SK-N-SH (cell line): ENCODE data around the gene STK4. TPM values are rescaled to one million over a fixed set of nuclear protein-coding genes. Genes with fewer than 3 reads are reported as not detected.

Experiments used
- CTCF ChIA-PET: fragments of 300-600, 350-600 bp; formaldehyde crosslinking; extraction: SDS; loops from one replicate; lab custom pipeline; 2021; lab: Yijun Ruan, JAX
- POLR2A ChIA-PET: fragments of 350-600 bp; sonication (Branson Sonifier 250); formaldehyde crosslinking; extraction: SDS; loops from one replicate; lab custom pipeline; 2020; ENCODE audit warnings: antibody characterized with exemption, inconsistent platforms; lab: Yijun Ruan, JAX
- DNase-seq: peaks from one replicate; pipeline ENCODE4 v3.0.0; 2012
- H2AFZ ChIP-seq: fragments of 200-600 bp; sonication (generic); 2 replicates; pipeline ENCODE4 v1.8.1; 2016; ENCODE audit warnings: antibody characterized with exemption, mild to moderate bottlenecking, low read depth
- H3F3A ChIP-seq: fragments of 200-600 bp; sonication (generic); replicated peaks from 2 replicates; pipeline ENCODE3; 2016; ENCODE audit warnings: antibody characterized with exemption, mild to moderate bottlenecking; ENCODE audit not compliant: insufficient read depth
- H3K27ac ChIP-seq, 2 experiments: fragments of 200-500 bp in 1 of 2; fragments of 200-600 bp in 1 of 2; sonication (Bioruptor generic) in 1 of 2; sonication (generic), shearing (Covaris generic) in 1 of 2; 2 replicates each; pipeline versions ENCODE4 v1.5.1 to v1.6.1; 2014 to 2016; ENCODE audit warnings: low read depth in 2 of 2, inconsistent platforms in 1 of 2, low read length in 1 of 2, mild to moderate bottlenecking in 1 of 2, mixed read lengths in 1 of 2
- H3K27me3 ChIP-seq: fragments of 200-600 bp; sonication (generic), shearing (Covaris generic); 2 replicates; pipeline ENCODE4 v1.6.1; 2016; ENCODE audit warnings: mixed run types; ENCODE audit not compliant: insufficient read depth
- H3K36me3 ChIP-seq, 2 experiments: fragments of 200-500 bp in 1 of 2; fragments of 200-600 bp in 1 of 2; sonication (Bioruptor generic) in 1 of 2; sonication (generic) in 1 of 2; replicated peaks in 1 of 2; 2 replicates each; pipeline versions ENCODE3 to v1.5.1; 2014 to 2016; ENCODE audit warnings: low read length in 1 of 2, mild to moderate bottlenecking in 1 of 2; ENCODE audit not compliant: insufficient read depth in 2 of 2, control insufficient read depth in 1 of 2
- H3K4me1 ChIP-seq, 2 experiments: fragments of 200-500 bp in 1 of 2; fragments of 200-600 bp in 1 of 2; sonication (Bioruptor generic) in 1 of 2; sonication (generic), shearing (Covaris generic) in 1 of 2; 2 replicates each; pipeline versions ENCODE4 v1.5.1 to v1.6.1; 2014 to 2016; ENCODE audit warnings: low read depth in 1 of 2, low read length in 1 of 2, mixed run types in 1 of 2; ENCODE audit not compliant: insufficient read depth in 2 of 2, control insufficient read depth in 1 of 2
- H3K4me2 ChIP-seq: fragments of 200-600 bp; sonication (generic), shearing (Covaris generic); 2 replicates; pipeline ENCODE4 v1.6.1; 2017; ENCODE audit warnings: mixed run types
- H3K4me3 ChIP-seq, 2 experiments: fragments of 200-500 bp in 1 of 2; fragments of 200-600 bp in 1 of 2; sonication (Bioruptor generic) in 1 of 2; sonication (generic), shearing (Covaris generic) in 1 of 2; 2 replicates each; pipeline versions ENCODE4 v1.5.1 to v1.8.1; 2014 to 2016; ENCODE audit warnings: low read depth in 2 of 2, inconsistent platforms in 1 of 2, low read length in 1 of 2, mild to moderate bottlenecking in 1 of 2, mixed read lengths in 1 of 2, moderate library complexity in 1 of 2
- H3K79me2 ChIP-seq: fragments of 200-600 bp; sonication (generic); 2 replicates; pipeline ENCODE4 v1.8.1; 2017; ENCODE audit warnings: mild to moderate bottlenecking; ENCODE audit not compliant: insufficient read depth
- H3K9ac ChIP-seq: fragments of 200-600 bp; sonication (generic); 2 replicates; pipeline ENCODE4 v1.6.1; 2017; ENCODE audit warnings: mixed run types
- H3K9me2 ChIP-seq: fragments of 200-600 bp; sonication (generic); 2 replicates; pipeline ENCODE4 v1.6.1; 2017; ENCODE audit warnings: mixed run types
- H3K9me3 ChIP-seq: fragments of 200-600 bp; sonication (generic); 2 replicates; pipeline ENCODE4 v1.6.1; 2017; ENCODE audit warnings: mixed run types, mild to moderate bottlenecking, moderate library complexity
- H4K20me1 ChIP-seq: fragments of 200-600 bp; sonication (generic); 2 replicates; pipeline ENCODE4 v1.6.1; 2017; ENCODE audit warnings: mild to moderate bottlenecking, mixed run types; ENCODE audit not compliant: insufficient read depth
- ELF1 ChIP-seq: IDR thresholded peaks from 2 replicates; pipeline ENCODE4 v1.4.0; 2012
- FOSL2 ChIP-seq: IDR thresholded peaks from 2 replicates; pipeline ENCODE4 v1.4.0; 2012; ENCODE audit warnings: low read depth, mild to moderate bottlenecking, moderate library complexity, borderline replicate concordance
- GATA2 ChIP-seq: sonication (generic); formaldehyde crosslinking; IDR thresholded peaks from 2 replicates; pipeline ENCODE4 v1.5.0; 2020; ENCODE audit warnings: mild to moderate bottlenecking, missing genetic modification reagents
- MEF2A ChIP-seq: IDR thresholded peaks from 2 replicates; pipeline ENCODE4 v1.4.0; 2012; ENCODE audit warnings: low read depth, borderline replicate concordance
- MXI1 ChIP-seq: IDR thresholded peaks from 2 replicates; pipeline ENCODE4 v1.6.1; 2012; ENCODE audit warnings: mild to moderate bottlenecking, low read depth, low read length, improper control_type of control experiment
- NFIC ChIP-seq: IDR thresholded peaks from 2 replicates; pipeline ENCODE4 v1.4.0; 2012; ENCODE audit warnings: borderline replicate concordance
- SMC3 ChIP-seq: IDR thresholded peaks from 2 replicates; pipeline ENCODE4 v1.6.1; 2012; ENCODE audit warnings: low read depth, low read length, improper control_type of control experiment
- TAF1 ChIP-seq: IDR thresholded peaks from 2 replicates; pipeline ENCODE4 v1.6.1; 2012; ENCODE audit warnings: low read depth, mild to moderate bottlenecking, low read length, moderate library complexity, borderline replicate concordance
- TCF12 ChIP-seq: IDR thresholded peaks from 2 replicates; pipeline ENCODE4 v1.4.0; 2012
- WGBS: methylation state at CpG from one replicate; pipeline ENCODE4 v1.1.6; 2017; ENCODE audit warnings: low lambda C conversion rate; 5-methylcytosine and 5-hydroxymethylcytosine counted together
- polyA plus RNA-seq, 3 experiments: library from polyadenylated mRNA; depleted of rRNA; stranded (reverse); fragments of >200 nt; gene quantifications; 2 replicates each; pipeline ENCODE4 v1.2.3, GENCODE V29; 2012
- TF ChIP-seq, protein P1 (sequence below): fragments of 150-350 bp; IDR thresholded peaks from 2 replicates; pipeline ENCODE4 v1.6.1; 2017; ENCODE audit warnings: antibody characterized with exemption, low read length, low read depth, borderline replicate concordance
- TF ChIP-seq, protein P2 (sequence below): fragments of 200-600 bp; sonication (generic); IDR thresholded peaks from 2 replicates; pipeline ENCODE4 v1.6.1; 2017; ENCODE audit warnings: antibody characterized with exemption, mild to moderate bottlenecking, moderate library complexity
- TF ChIP-seq, protein P3 (sequence below): fragments of 150-350 bp; IDR thresholded peaks from 2 replicates; pipeline ENCODE4 v1.6.1; 2016; ENCODE audit warnings: mild to moderate bottlenecking, low read depth, low read length
- TF ChIP-seq, protein P4 (sequence below): IDR thresholded peaks from 2 replicates; pipeline ENCODE4 v1.4.0; 2012; ENCODE audit warnings: low read depth
- TF ChIP-seq, protein P5 (sequence below): IDR thresholded peaks from 2 replicates; pipeline ENCODE4; 2012

Gene STK4
- polyA plus RNA-seq, 1 of the 3 experiments (the other 2 are of a cell fraction) = 11.4 TPM

DNA sequence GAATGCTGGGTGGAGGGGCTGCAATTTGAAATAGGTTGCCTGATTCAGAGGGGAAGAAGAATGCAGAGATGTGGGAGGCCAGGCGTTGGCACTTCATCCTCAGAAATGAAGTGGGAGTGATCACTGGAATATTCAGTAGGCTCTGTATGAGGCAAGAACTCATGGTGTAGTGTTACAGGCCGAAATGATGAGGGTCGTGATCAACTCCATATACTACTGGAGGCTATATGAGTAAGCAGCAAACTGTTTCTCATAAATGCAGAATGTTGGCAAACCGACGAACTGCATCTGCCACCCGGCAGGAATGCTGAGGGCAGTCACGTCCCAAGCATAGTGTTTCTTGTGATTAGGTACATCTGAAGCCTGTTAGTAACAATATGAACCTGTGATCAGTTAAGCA lies 121.9 kb downstream of the STK4 start (continued):
- TF ChIP-seq FOSL2 (peak; percentile 60; the same call in 1 of the 2 replicates), NFIC (peak; percentile 69), SMC3 (no peak)
- TF ChIP-seq, protein P1, sequence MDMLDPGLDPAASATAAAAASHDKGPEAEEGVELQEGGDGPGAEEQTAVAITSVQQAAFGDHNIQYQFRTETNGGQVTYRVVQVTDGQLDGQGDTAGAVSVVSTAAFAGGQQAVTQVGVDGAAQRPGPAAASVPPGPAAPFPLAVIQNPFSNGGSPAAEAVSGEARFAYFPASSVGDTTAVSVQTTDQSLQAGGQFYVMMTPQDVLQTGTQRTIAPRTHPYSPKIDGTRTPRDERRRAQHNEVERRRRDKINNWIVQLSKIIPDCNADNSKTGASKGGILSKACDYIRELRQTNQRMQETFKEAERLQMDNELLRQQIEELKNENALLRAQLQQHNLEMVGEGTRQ = no peak

DNA sequence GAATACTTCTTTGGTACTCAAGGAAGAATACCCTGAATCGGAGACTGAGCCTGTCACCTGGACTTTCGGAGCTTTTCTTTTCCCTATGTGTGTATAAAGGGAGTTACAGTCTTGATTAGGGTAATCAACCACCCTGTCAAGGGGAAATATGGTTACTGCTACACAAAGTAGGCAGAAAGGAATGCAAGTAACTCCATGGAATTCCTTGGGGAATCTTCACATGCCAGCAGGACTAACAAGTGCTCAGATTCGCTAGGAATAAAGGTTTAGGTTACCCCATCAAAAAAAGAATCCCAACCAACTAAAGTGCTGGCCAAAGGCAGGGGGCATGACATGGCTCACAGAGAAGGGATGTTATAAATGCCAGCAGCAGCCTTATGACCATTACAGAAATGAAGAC lies 124.2 kb downstream of the STK4 start:
- Histone ChIP-seq H3K9me2 (no peaks in the 10 kb centered on the region), H3K4me3 (no peak overlapping the region), H3K79me2 (no peaks in the 10 kb centered on the region), H3K4me1 (peaks cover 0 to 4% of the 10 kb centered on the region in 2 experiments; a peak in 1 of 4 replicates), H3K9ac (no peak overlapping the region), H3K27me3 (no peaks in the 10 kb centered on the region), H3K27ac (no peak overlapping the region; a peak in 1 of 4 replicates), H3F3A (peaks cover 22% of the 10 kb centered on the region), H2AFZ (no peak overlapping the region), H3K4me2 (no peak overlapping the region), H3K36me3 (no peaks in the 10 kb centered on the region), H3K9me3 (no peaks in the 10 kb centered on the region), H4K20me1 (no peaks in the 10 kb centered on the region)
- POLR2A ChIA-PET = no interaction called here
- TF ChIP-seq NFIC (no peak), ELF1 (no peak), TAF1 (no peak), GATA2 (CRISPR knock-in tag) (no peak), TCF12 (no peak), MXI1 (no peak), MEF2A (no peak)
- TF ChIP-seq, protein P1 = no peak
- TF ChIP-seq, protein P2, sequence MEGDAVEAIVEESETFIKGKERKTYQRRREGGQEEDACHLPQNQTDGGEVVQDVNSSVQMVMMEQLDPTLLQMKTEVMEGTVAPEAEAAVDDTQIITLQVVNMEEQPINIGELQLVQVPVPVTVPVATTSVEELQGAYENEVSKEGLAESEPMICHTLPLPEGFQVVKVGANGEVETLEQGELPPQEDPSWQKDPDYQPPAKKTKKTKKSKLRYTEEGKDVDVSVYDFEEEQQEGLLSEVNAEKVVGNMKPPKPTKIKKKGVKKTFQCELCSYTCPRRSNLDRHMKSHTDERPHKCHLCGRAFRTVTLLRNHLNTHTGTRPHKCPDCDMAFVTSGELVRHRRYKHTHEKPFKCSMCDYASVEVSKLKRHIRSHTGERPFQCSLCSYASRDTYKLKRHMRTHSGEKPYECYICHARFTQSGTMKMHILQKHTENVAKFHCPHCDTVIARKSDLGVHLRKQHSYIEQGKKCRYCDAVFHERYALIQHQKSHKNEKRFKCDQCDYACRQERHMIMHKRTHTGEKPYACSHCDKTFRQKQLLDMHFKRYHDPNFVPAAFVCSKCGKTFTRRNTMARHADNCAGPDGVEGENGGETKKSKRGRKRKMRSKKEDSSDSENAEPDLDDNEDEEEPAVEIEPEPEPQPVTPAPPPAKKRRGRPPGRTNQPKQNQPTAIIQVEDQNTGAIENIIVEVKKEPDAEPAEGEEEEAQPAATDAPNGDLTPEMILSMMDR = no peak
- TF ChIP-seq, protein P3, sequence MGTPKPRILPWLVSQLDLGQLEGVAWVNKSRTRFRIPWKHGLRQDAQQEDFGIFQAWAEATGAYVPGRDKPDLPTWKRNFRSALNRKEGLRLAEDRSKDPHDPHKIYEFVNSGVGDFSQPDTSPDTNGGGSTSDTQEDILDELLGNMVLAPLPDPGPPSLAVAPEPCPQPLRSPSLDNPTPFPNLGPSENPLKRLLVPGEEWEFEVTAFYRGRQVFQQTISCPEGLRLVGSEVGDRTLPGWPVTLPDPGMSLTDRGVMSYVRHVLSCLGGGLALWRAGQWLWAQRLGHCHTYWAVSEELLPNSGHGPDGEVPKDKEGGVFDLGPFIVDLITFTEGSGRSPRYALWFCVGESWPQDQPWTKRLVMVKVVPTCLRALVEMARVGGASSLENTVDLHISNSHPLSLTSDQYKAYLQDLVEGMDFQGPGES = no peak
- TF ChIP-seq, protein P4, sequence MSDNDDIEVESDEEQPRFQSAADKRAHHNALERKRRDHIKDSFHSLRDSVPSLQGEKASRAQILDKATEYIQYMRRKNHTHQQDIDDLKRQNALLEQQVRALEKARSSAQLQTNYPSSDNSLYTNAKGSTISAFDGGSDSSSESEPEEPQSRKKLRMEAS = no peak
- TF ChIP-seq, protein P5, sequence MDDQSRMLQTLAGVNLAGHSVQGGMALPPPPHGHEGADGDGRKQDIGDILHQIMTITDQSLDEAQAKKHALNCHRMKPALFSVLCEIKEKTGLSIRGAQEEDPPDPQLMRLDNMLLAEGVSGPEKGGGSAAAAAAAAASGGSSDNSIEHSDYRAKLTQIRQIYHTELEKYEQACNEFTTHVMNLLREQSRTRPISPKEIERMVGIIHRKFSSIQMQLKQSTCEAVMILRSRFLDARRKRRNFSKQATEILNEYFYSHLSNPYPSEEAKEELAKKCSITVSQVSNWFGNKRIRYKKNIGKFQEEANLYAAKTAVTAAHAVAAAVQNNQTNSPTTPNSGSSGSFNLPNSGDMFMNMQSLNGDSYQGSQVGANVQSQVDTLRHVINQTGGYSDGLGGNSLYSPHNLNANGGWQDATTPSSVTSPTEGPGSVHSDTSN = no peak; the same call in 1 of the 2 replicates
- CTCF ChIA-PET = interaction anchor here (1.5 to 9.3 kb wide), 4 partner anchors 20 to 200 kb away, joined by 4 to 158 read pairs (median 56); partner anchors contain the start of gene WFDC5
- DNase-seq = no peak
- WGBS = 90% methylated on average over 3 of the region's 3 CpGs
